WTC11 (cell line): Measurements from ENCODE around the gene KCNJ4. TPM values are rescaled to one million over a fixed set of nuclear protein-coding genes. Genes with fewer than 3 reads are reported as not detected.

Experiments used
- ATAC-seq: fragments of 200-7000 bp; cut with Tn5 transposase; 2 replicates; pipeline ENCODE4 v1.10.0; 2021; ENCODE audit warnings: mild to moderate bottlenecking, moderate library complexity
- CTCF ChIA-PET: fragments of 300-600 bp; sonication (Branson Sonifier 250); formaldehyde crosslinking; loops from one replicate; lab custom pipeline; 2021; ENCODE audit warnings: antibody characterized with exemption; lab: Charles Lee
- POLR2A ChIA-PET: fragments of 350-600 bp; sonication (Branson Sonifier 250); formaldehyde crosslinking; loops from one replicate; lab custom pipeline; 2021; ENCODE audit warnings: antibody characterized with exemption; lab: Charles Lee
- DNase-seq: peaks from one replicate; pipeline ENCODE4 v3.0.0; 2021; ENCODE audit warnings: low spot score
- H3K27ac Mint-ChIP-seq: 2 replicates; pipeline ENCODE4 v1.8.0; 2021; ENCODE audit warnings: mixed read lengths
- H3K27me3 Mint-ChIP-seq: 2 replicates; pipeline ENCODE4 v1.8.0; 2021; ENCODE audit warnings: low read depth, mild to moderate bottlenecking, moderate library complexity, mixed read lengths
- H3K36me3 Mint-ChIP-seq: 2 replicates; pipeline ENCODE4 v1.8.0; 2021; ENCODE audit warnings: mixed read lengths
- H3K4me1 Mint-ChIP-seq: 2 replicates; pipeline ENCODE4 v1.8.0; 2022; ENCODE audit warnings: mixed read lengths
- H3K4me3 Mint-ChIP-seq: 2 replicates; pipeline ENCODE4 v1.8.0; 2021; ENCODE audit warnings: mild to moderate bottlenecking, moderate library complexity, mixed read lengths
- H3K9me3 Mint-ChIP-seq: 2 replicates; pipeline ENCODE4 v1.8.0; 2021; ENCODE audit warnings: mixed read lengths
- ARID4B ChIP-seq: sonication (generic); formaldehyde crosslinking; IDR thresholded peaks from 2 replicates; pipeline ENCODE4 v1.8.0; 2023; ENCODE audit warnings: missing genetic modification reagents, mild to moderate bottlenecking, borderline replicate concordance
- ATF1 ChIP-seq: sonication (generic); formaldehyde crosslinking; IDR thresholded peaks from 2 replicates; pipeline ENCODE4 v1.8.1; 2023; ENCODE audit warnings: mild to moderate bottlenecking, moderate library complexity, missing genetic modification reagents
- CREM ChIP-seq: sonication (generic); formaldehyde crosslinking; IDR thresholded peaks from 2 replicates; pipeline ENCODE4 v1.8.1; 2022; ENCODE audit warnings: mild to moderate bottlenecking, missing genetic modification reagents, moderate library complexity
- E2F4 ChIP-seq: sonication (generic); formaldehyde crosslinking; IDR thresholded peaks from 2 replicates; pipeline ENCODE4 v1.8.1; 2022; ENCODE audit warnings: low read depth, mild to moderate bottlenecking, moderate library complexity, missing genetic modification reagents, borderline replicate concordance
- FOXJ3 ChIP-seq: sonication (generic); formaldehyde crosslinking; IDR thresholded peaks from 2 replicates; pipeline ENCODE4 v1.9.0; 2021; ENCODE audit warnings: missing genetic modification reagents, mild to moderate bottlenecking, borderline replicate concordance
- HMGA2 ChIP-seq: fragments of 250-450 bp; sonication (Bioruptor Pico); IDR thresholded peaks from 2 replicates; pipeline ENCODE4 v1.4.0; 2021; ENCODE audit warnings: mild to moderate bottlenecking, moderate library complexity
- HMGXB4 ChIP-seq: sonication (generic); formaldehyde crosslinking; IDR thresholded peaks from 2 replicates; pipeline ENCODE4 v1.8.1; 2023; ENCODE audit warnings: mild to moderate bottlenecking, moderate library complexity, missing genetic modification reagents
- JAZF1 ChIP-seq: fragments of 250-450 bp; sonication (Bioruptor Pico); IDR thresholded peaks from 2 replicates; pipeline ENCODE4 v1.9.0; 2021; ENCODE audit warnings: moderate library complexity, mild to moderate bottlenecking, inconsistent platforms
- MLX ChIP-seq: sonication (generic); formaldehyde crosslinking; IDR thresholded peaks from 2 replicates; pipeline ENCODE4 v1.8.1; 2023; ENCODE audit warnings: mild to moderate bottlenecking, missing genetic modification reagents, moderate library complexity
- MXD4 ChIP-seq: fragments of 250-450 bp; sonication (Bioruptor Pico); IDR thresholded peaks from 2 replicates; pipeline ENCODE4 v1.8.0; 2021; ENCODE audit warnings: mild to moderate bottlenecking, moderate library complexity, borderline replicate concordance
- NFATC4 ChIP-seq: fragments of 250-450 bp; sonication (Bioruptor Pico); IDR thresholded peaks from 2 replicates; pipeline ENCODE4 v1.9.0; 2021; ENCODE audit warnings: mild to moderate bottlenecking
- NR1H2 ChIP-seq: sonication (generic); formaldehyde crosslinking; IDR thresholded peaks from 2 replicates; pipeline ENCODE4 v1.9.0; 2021; ENCODE audit warnings: mild to moderate bottlenecking, moderate library complexity, missing genetic modification reagents
- NR3C1 ChIP-seq: sonication (generic); formaldehyde crosslinking; conservative IDR thresholded peaks from 2 replicates; pipeline ENCODE4 v1.8.1; 2023; ENCODE audit warnings: low read depth, mild to moderate bottlenecking, missing genetic modification reagents
- SMAD4 ChIP-seq: sonication (generic); formaldehyde crosslinking; IDR thresholded peaks from 2 replicates; pipeline ENCODE4 v1.8.0; 2022; ENCODE audit warnings: mild to moderate bottlenecking, missing genetic modification reagents
- TEAD1 ChIP-seq: sonication (generic); formaldehyde crosslinking; IDR thresholded peaks from 2 replicates; pipeline ENCODE4 v1.8.0; 2022; ENCODE audit warnings: mild to moderate bottlenecking, missing genetic modification reagents
- USF2 ChIP-seq: sonication (generic); formaldehyde crosslinking; IDR thresholded peaks from 2 replicates; pipeline ENCODE4 v1.8.1; 2023; ENCODE audit warnings: mild to moderate bottlenecking, missing genetic modification reagents, moderate library complexity
- ZNF138 ChIP-seq: sonication (generic); formaldehyde crosslinking; conservative IDR thresholded peaks from 2 replicates; pipeline ENCODE4 v1.8.1; 2022; ENCODE audit warnings: mild to moderate bottlenecking, moderate library complexity, missing genetic modification reagents
- ZNF317 ChIP-seq: sonication (generic); formaldehyde crosslinking; IDR thresholded peaks from 2 replicates; pipeline ENCODE4 v1.8.1; 2023; ENCODE audit warnings: low read depth, mild to moderate bottlenecking, moderate library complexity, missing genetic modification reagents, borderline replicate concordance
- ZNF512 ChIP-seq: sonication (generic); formaldehyde crosslinking; IDR thresholded peaks from 2 replicates; pipeline ENCODE4 v1.8.1; 2022; ENCODE audit warnings: missing genetic modification reagents, borderline replicate concordance
- ZNF532 ChIP-seq: fragments of 250-450 bp; sonication (Bioruptor Pico); IDR thresholded peaks from 2 replicates; pipeline ENCODE4 v1.9.0; 2021; ENCODE audit warnings: mild to moderate bottlenecking, borderline replicate concordance
- total RNA-seq: library from RNA; stranded (reverse); gene quantifications from 3 replicates; pipeline ENCODE4 v1.2.3, GENCODE V29; 2021

Gene KCNJ4
- total RNA-seq, 1 experiment from 2014 or later: 3.1 TPM

- DNase-seq: no peak
- H3K27ac Mint-ChIP-seq: no peak overlapping the region
- H3K27me3 Mint-ChIP-seq: no peaks in the 10 kb centered on the region
- no peak overlapping the region for H3K4me3 Mint-ChIP-seq
- H3K36me3 Mint-ChIP-seq: no peaks in the 10 kb centered on the region
- CTCF ChIA-PET: interaction anchor here (0.5 kb wide), 1 partner anchor 267 kb away, joined by 4 read pairs; no protein-coding TSS in a partner anchor
- TF ChIP-seq MXD4 (CRISPR knock-in tag) (no peak), SMAD4 (CRISPR knock-in tag) (no peak), NR3C1 (CRISPR knock-in tag) (no peak), TEAD1 (CRISPR knock-in tag) (no peak), E2F4 (CRISPR knock-in tag) (no peak), ZNF317 (CRISPR knock-in tag) (no peak), FOXJ3 (CRISPR knock-in tag) (no peak), JAZF1 (CRISPR knock-in tag) (no peak), MLX (no peak), HMGXB4 (CRISPR knock-in tag) (no peak), ATF1 (CRISPR knock-in tag) (no peak), USF2 (no peak), ZNF512 (no peak), ARID4B (CRISPR knock-in tag) (no peak), ZNF532 (CRISPR knock-in tag) (no peak), NR1H2 (CRISPR knock-in tag) (no peak), HMGA2 (CRISPR knock-in tag) (no peak), CREM (CRISPR knock-in tag) (no peak), ZNF138 (CRISPR knock-in tag) (no peak), NFATC4 (CRISPR knock-in tag) (no peak)
- TF ChIP-seq, all 79 proteins: peak for 0
- Mint-ChIP-seq H3K9me3 (no peaks in the 10 kb centered on the region), H3K4me1 (peaks cover 18% of the 10 kb centered on the region)
- ATAC-seq: no peak
- POLR2A ChIA-PET: no interaction called here
Measured at GRCh38 chr22:38427465-38427864, 27.5 kb downstream of the KCNJ4 start.
